ENCODE data around the gene FAM163B.

The FAM163B gene

GRCh38 chr9:133645021-133645765, 36.0 kb upstream of the FAM163B start:
- H3K36me3 ChIP-seq (ENCODE audit: control insufficient read depth, insufficient read depth, low read length), result no peaks in the 10 kb centered on the region
- TF ChIP-seq CTCF (IDR thresholded peaks at IDR 0.05; ENCODE audit: insufficient read depth, low read length, poor library complexity, severe bottlenecking), result no peak
- H3K27me3 ChIP-seq (replicated peaks; ENCODE audit: control insufficient read depth, insufficient read depth, low read length), result peaks cover 3% of the 10 kb centered on the region
- no peak for DNase-seq (ENCODE audit: extremely low read depth, insufficient read length)
- H3K4me3 ChIP-seq (replicated peaks; ENCODE audit: low read depth, low read length), result no peak overlapping the region

GRCh38 chr9:133643978-133644760, 35.0 kb upstream of the FAM163B start:
- Histone ChIP-seq H3K36me3 (ENCODE audit: control insufficient read depth, insufficient read depth, low read length) (no peaks in the 10 kb centered on the region), H3K4me3 (replicated peaks; ENCODE audit: low read depth, low read length) (no peak overlapping the region), H3K27me3 (replicated peaks; ENCODE audit: control insufficient read depth, insufficient read depth, low read length) (peaks cover 3% of the 10 kb centered on the region)
- no peak for TF ChIP-seq CTCF (IDR thresholded peaks at IDR 0.05; ENCODE audit: insufficient read depth, low read length, poor library complexity, severe bottlenecking)
- no peak for DNase-seq (ENCODE audit: extremely low read depth, insufficient read length)

- DNase-seq (ENCODE audit: extremely low read depth, insufficient read length), result no peak
- Histone ChIP-seq H3K27me3 (replicated peaks; ENCODE audit: control insufficient read depth, insufficient read depth, low read length) (peaks cover 3% of the 10 kb centered on the region), H3K4me3 (replicated peaks; ENCODE audit: low read depth, low read length) (no peak overlapping the region), H3K36me3 (ENCODE audit: control insufficient read depth, insufficient read depth, low read length) (no peaks in the 10 kb centered on the region)
- TF ChIP-seq CTCF (IDR thresholded peaks at IDR 0.05; ENCODE audit: insufficient read depth, low read length, poor library complexity, severe bottlenecking), result no peak
Measured at GRCh38 chr9:133643362-133643755, 34.2 kb upstream of the FAM163B start.

GRCh38 chr9:133642708-133643361, 33.6 kb upstream of the FAM163B start:
- TF ChIP-seq CTCF (IDR thresholded peaks at IDR 0.05; ENCODE audit: insufficient read depth, low read length, poor library complexity, severe bottlenecking), result no peak
- H3K36me3 ChIP-seq (ENCODE audit: control insufficient read depth, insufficient read depth, low read length), result no peaks in the 10 kb centered on the region
- no peak for DNase-seq (ENCODE audit: extremely low read depth, insufficient read length)
- no peak overlapping the region for H3K4me3 ChIP-seq (replicated peaks; ENCODE audit: low read depth, low read length)
- H3K27me3 ChIP-seq (replicated peaks; ENCODE audit: control insufficient read depth, insufficient read depth, low read length), result peaks cover 3% of the 10 kb centered on the region

- H3K27me3 ChIP-seq (replicated peaks; ENCODE audit: control insufficient read depth, insufficient read depth, low read length), result peaks cover 3% of the 10 kb centered on the region
Measured at GRCh38 chr9:133641861-133642595, 32.8 kb upstream of the FAM163B start.

More at GRCh38 chr9:133641861-133642595, 32.8 kb upstream of the FAM163B start:
- Histone ChIP-seq H3K4me3 (replicated peaks; ENCODE audit: low read depth, low read length) (no peak overlapping the region), H3K36me3 (ENCODE audit: control insufficient read depth, insufficient read depth, low read length) (no peaks in the 10 kb centered on the region)
- no peak for TF ChIP-seq CTCF (IDR thresholded peaks at IDR 0.05; ENCODE audit: insufficient read depth, low read length, poor library complexity, severe bottlenecking)
- DNase-seq (ENCODE audit: extremely low read depth, insufficient read length), result no peak
